ENCODE measurements around the gene ZRANB2.

Gene ZRANB2, protein sequence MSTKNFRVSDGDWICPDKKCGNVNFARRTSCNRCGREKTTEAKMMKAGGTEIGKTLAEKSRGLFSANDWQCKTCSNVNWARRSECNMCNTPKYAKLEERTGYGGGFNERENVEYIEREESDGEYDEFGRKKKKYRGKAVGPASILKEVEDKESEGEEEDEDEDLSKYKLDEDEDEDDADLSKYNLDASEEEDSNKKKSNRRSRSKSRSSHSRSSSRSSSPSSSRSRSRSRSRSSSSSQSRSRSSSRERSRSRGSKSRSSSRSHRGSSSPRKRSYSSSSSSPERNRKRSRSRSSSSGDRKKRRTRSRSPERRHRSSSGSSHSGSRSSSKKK

DNA sequence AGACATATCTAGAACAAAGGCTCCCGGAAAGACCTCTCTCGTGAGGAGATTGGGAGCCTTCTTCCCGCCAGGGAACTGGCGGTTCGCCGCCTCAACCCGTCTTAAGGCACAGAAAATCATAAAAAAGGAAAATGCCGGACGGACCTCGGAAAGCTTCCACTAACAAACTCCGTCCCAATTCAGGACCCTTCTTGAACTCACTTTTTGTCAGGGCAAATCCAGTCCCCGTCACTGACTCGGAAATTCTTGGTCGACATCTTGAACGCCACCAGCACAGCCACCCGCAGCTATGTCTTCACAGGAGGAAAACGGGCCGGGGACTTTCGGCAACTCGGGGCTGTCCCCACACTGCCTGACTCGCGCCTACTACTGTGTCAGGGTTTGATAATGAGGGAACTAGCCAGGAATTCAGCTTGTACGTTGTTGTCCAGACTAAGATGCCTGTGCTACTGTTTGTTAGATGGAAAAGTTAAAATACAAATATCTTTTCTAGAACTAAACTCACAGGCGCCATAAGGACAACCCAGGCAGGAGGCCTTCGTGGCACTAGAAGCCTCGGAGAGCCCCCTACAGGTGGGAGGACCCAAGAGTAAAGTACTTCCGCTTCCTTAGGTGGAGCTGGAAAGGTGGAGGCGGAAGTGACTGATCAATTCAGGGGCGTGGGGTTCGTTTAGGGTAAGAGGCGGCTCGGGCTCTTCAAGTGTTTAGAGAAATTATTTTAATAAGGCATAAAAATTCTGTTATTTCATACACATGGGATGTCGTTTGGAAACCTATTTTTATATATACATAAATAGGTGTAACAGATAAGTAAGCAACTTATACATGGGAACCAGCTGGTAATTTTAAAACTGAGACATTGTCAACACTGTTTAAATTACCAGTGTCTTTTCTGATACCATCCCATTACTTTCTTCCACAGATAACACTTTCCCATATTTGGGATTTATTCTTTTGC lies at the start of gene ZRANB2:
Gene ZRANB2 (minus strand): TSS at position 297 of the 958 bp plus-strand sequence. CDS start 40 bp downstream, at position 257.
- peak; percentile 89 to 90 for DNase-seq

DNA sequence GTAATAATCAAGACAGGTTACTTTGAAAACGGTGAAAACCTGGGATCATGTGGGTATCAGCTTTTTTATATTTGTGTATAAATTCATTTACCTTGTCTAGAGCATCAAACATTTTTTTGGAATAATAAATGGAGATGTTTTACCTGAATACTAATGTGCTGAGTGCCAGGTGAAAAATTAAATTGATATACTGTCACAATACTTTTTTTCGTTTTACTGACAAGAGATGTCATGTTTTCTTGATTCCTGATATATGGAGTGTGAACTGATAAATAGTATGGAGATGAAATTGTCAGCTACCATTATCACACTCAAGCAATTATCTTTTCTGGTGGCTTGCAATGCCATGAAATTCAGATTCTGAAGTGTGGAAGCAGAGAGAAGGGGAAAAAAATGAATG lies 47.2 kb upstream of the ZRANB2 start:
- DNase-seq = no peak

DNA sequence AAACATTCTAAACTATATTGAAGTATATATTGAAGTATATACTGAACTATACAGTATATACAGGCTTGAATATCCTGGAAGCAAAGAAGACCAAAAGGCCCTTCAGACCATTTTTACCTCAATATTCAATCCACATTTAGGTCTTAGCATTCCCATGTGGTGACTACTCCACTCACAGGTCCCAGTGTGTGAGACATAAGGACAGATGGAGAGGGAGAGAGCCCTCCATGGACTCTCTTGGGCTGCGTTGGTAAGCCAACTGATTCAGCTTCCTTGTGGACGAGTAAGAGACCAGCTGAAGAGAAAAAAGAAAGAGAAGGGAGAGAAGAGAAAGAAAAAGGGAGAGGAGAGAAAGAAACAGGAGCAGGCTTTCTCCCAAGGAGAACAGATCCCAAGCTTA lies 37.3 kb upstream of the ZRANB2 start:
- no peak for DNase-seq

DNA sequence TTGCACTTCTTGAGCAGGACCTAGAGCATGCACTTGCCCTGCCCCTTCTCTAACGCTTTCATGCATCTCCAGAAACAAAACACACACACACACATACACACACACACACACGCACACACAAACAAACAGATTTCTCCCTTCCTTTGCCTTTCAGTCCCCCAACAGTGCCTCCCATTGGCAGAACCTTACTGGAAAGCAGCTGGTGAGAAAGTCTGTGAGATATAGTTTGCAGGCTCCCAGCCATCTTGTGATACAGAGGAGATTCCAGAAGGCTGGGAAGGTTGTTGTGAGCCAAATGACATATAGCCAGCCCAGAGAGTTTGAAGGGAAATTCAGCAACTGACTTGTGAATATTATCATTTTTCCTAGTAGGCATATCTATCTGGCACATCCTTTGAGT lies 35.9 kb upstream of the ZRANB2 start:
- no peak for DNase-seq

DNA sequence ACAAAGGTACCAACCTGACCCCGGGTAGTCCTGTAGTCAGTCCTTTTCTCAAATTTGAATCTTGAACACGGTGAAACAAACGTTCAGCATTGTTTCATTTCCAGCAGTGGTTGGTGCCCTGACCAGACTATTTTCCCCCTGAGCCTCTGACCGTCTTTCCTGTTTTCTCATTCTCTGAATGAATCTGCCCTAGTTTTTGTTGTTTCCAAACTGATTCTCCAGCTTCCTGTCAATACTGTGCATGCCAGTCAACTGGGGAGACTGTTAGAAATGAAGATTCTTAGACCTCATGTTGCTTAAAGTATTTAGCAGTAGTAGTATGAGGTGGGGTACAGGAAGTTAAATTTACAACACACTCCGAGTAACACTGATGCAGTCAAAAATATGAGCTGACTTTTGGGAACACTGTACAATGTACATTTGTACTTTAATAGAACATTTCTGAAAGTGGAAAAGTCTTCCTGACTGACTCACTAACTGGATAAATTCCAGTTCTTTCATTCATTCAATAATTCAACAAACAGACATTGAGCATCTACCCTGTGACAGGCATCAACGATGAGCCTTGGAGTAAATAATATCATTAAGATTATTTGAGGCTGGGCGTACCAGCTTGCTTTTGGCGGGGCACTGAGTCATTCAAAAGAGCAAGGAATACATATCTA lies 26.0 kb upstream of the ZRANB2 start:
- DNase-seq = no peak

DNA sequence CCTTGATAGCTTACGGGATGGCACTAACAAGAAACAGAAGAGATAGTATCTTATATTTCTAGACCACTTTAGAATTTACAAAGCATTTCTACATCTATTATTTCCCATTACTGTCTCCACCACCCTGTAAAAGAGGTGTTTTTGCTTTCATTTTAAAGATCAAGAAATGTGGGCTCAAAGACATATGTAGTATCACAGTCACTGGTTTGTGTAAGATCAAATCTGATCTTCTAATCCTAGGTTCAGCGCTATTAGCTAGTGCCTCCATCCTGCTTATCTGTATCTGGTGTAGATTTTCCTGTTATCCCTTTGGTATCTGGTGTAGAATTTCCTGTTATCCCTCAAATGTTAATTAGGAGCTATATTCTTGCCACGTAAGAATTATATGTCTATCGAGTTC lies 23.6 kb upstream of the ZRANB2 start:
- no peak for DNase-seq

DNA sequence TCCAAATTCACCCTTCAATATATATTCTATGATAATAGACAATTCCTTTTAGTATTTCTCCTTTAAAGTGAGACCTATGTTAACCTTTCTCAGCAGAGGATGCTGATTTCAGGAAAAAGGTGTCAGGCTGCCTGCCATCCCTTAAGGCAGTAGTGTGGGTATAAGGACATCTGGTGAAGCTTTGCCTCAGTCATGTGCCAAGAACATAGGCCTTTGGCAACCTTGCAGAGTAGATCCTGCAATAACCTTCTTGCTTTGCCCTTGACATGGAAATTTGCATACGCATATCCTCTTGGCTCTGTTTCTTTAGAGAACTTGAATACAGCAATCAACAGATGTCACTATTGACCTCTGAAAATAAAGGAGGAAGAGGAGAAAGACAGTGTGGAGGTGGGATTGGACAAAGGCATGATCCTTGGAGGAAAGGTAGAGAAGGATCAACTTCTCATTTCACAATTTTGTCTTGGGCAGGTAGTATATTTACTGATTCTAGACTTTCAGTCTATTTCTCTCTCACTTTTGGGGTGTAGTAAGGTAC lies 21.1 kb upstream of the ZRANB2 start:
- DNase-seq = no peak

DNA sequence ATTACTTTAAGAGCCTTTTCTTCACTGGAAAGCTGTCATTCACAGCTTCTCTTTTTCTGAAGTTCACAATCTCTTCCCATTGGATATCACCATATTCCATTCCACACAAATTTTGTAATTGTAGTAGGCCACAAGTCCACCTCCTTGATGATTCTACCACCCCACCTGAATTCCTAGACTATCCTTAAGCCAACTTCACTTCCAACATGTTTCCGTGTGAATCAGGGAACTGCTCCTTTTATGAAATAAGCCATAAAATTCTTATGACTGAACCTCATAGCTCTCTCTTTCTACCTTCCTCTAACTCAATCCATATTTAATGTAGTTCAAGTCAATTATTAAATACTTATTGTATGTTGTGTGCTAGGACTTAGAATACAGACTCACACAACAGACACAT lies 16.6 kb upstream of the ZRANB2 start:
- no peak for DNase-seq

DNA sequence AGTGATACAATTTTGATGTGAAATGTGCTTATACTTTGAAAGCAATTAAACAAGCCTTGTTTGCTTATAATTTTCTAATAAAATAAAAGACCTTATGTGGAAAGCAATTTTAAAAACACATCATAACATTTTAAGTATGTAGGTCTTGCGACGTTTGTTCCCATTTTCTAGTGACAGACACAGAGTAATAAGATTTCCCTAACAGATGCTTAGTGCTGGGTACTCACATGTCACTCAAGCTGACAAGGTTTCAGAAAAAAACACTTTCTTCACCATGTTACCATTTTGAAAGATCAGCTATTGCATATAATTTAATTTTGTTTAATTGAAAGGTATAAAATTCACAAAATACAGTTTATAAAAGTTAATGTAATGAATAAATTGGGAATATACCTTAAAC lies 14.1 kb upstream of the ZRANB2 start:
- no peak for DNase-seq

DNA sequence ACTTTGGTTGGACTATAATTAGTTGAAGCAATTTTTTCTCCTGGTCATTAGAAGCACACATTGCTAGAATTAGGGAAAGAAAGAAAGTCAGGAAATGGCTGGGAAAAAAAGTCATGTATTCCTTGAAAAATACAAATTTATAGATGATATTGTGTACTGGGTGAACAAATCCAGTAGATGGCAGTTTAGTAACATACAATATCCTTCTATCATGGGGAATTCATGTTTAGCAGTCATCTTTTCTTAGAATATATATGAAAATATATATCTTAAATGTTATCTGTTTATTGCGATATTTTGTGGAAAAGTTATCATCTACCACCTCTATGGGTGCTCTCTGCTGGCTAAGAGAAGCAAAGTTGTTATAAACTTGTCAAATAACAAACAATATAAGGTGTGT lies 13.1 kb upstream of the ZRANB2 start:
- DNase-seq = no peak

DNA sequence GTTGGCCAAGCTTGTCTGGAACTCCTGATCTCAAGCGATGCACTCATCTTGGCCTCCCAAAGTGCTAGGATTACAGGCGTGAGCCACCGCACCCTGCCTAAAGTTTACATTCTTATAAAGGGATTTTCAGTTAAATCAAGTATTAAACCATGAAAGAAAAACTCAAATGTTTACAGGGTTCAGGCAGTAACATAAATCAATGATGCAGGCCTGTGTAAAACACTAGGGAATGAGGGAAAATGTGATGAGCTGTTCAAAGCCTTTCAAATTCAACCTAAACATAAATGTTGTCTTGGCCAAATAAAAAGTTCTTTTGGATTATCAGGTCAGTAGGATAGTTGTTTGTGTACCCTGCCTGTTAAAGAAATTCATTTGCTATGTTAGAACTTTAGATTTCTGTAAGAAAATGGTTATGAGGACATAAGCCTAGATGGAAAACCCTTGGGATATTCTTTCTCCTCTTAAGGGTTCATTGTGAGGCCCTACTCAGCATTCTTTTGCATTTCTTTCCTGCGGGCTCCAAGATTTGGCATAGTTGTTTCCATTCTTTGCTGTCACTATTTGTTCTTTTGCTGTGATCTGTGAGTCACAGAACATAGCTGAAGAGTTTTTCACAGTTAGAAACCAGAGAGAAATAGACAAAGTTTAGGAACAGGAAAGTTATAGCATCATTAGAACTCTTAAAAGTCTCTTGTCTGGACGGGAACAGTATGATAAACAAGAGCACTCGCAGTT lies 8.9 kb upstream of the ZRANB2 start:
- DNase-seq = no peak

DNA sequence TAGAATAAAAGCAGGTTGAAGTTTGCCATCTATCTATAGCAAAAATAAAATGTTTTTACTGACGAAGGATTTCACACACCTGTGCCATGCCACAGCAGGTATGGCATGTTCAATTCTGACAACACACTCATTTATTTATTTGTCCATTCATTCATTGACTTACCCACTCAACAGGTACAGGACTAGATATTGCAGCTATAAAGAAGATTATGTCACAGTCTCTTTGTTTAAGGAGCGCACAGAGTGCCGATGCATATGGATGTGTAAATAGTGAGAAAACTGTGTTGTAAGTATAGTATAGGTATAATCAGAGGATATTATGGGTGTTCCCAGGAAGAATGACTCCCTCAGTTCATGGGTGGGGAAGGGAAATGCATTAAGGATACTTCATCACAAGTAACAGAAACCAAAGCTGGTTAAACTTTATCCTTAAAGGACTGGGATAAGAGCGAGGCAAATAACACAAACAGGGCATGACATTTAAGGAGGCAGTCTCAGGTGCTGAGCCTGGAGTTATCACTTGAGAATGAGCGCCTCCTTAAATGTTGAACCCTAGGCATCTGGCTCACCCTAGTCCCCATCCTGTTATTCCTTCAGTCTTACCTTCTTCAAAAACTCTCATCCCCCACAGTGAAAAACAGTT lies 7.9 kb upstream of the ZRANB2 start:
- DNase-seq = no peak

DNA sequence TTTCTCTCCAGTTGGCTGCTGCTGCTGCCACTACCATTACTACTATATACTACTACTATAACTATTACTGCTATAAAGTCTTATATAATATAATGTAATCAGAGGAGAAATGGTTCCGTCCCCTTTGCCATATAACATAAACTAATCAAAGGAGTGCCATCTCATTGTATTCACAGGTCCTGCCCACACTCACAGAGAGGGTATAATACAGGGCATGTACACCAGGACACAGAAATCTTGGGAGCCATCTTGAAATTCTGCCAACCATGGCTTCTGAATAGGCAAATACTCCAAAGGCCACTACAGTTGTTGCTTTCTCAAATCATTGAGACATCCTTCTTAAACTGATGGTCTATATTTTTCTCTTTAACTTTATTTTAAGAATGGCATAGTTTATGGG lies 6.9 kb upstream of the ZRANB2 start:
- no peak for DNase-seq

DNA sequence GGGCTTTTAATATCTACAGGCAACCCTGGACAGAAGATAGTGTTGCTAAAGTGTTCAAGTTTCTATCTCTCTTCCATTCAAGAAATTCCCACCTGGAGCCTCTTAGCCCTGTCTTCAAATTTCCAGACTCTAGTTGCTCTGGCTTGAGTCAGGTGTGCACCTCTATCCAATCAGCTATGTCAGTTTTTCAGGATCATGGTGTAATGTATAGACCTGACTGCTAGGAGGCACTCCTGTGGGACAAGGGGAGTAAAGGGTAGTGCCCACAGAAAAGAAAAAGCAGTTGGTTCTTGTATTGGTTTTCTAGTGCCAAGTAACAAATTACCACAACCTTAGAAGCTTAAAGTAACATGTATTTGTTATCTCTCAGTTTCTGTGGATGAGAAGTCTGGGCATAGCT lies 6.2 kb upstream of the ZRANB2 start:
- no peak for DNase-seq

DNA sequence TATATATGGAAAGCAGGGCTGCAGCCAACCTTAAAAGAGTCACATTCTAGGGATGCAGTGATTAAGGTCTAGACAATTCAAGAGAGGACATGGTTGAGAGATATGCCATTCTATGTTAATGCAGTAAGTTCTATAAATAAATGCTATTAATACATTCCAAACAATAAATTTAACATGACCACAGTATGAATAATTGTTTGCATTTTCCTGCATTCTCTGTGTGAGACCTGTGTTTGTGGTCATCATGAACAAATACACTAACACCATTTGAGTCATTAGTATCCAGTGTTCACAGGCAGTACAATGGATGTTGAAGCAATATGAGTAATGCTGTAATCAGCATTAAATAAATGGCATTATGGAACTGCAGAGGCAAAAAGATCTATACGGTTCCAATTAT lies 5.5 kb upstream of the ZRANB2 start:
- DNase-seq = no peak

DNA sequence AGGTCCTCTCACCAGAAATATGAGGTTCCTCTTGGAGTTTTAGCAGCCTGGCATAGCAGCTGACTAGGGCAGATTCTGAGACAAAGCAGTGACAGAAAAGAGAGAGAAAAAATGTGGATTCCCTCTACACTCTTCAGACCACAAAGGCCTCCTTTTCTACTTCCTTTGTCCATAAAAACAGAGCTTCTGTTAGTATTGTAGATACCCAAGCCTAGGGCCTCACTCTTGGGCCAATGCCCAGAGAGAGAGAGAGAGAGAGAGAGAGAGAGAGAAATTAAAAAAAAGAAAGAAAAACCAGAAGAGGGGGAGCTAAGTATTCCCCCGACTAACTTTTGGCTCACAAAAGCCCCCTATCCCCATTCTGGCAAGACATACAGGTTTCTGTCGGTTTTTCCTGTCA lies 2.4 kb upstream of the ZRANB2 start:
- no peak for DNase-seq

DNA sequence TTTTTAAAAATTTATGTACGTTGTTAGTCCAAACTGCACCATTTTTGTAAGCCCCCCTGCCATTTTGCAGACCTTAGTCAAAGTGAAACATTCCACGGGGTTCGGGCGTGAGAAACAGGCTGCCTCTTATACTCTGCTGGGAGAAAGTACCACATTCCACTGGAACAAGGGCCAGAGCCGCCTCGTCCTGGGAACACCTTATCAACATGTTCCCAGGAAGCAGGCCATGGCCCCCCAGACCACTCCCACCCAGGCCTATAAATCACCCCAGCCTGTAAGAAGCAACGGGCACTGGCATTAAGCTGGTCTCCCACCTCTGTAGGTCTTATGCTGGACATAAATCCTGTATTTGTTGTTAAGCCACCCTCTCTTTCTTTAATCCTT lies 854 bp upstream of the ZRANB2 start:
- no peak for DNase-seq

DNA sequence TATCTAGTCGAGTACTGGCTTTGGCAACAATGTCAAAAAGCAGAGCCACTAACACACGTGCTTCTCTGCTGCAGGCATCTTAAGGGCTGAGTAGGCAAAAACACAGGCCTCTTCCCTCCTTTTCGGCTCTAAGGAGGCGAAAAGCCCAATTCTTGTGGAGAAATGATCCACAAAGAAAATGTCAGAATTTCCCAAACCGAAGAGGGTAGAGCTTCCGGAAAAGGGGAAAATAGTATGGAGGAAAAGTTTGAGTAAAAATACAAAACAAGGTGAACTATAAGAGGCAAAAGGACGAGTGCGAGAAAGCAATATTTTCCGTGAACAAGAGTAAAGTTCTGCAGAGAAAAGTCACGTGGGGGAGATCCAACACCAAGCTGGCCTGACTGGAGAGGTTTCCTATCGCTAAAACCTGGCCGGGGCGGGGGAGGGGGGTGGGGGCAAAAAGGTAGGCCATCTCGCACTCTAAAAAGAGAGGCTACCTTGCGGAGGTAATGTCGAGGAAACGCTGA lies 551 bp downstream of the ZRANB2 start:
- DNase-seq = peak in 1 of 2 experiments; percentile 30

DNA sequence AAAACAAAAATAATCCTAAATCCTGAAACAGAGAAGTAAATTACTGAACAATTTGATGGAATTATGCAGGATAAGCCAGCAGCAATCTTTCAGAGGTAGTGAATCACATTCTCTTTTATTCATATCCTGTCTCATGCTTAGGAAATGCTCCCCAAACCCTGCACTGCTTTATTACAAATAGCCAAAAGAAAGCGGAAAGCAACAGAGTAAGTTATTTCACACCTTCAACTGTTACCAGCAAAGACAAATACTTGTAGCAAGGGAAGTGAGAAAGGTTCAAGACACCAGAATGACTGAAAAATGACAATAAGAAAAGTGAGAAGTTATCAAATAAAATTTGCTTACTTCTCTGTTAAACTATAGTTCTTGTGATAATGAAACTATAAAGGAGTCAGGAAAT lies 6.2 kb downstream of the ZRANB2 start:
- DNase-seq = no peak

DNA sequence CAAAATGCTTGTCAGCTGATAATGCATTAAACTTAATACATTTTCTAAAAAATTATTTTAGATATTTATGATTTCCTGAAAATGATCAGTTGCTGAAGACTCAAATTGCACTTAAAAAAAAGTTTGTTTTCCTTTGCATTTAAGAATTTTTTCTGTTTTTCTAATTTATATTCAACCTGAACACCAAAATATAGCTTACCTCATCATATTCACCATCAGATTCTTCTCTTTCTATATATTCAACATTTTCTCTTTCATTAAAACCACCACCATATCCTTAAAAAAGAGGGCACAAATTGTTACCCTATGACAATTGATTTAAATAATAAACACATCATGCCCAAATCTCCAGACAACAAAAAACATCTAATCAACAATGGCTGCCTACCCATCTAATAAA lies 8.6 kb downstream of the ZRANB2 start:
- DNase-seq = no peak

DNA sequence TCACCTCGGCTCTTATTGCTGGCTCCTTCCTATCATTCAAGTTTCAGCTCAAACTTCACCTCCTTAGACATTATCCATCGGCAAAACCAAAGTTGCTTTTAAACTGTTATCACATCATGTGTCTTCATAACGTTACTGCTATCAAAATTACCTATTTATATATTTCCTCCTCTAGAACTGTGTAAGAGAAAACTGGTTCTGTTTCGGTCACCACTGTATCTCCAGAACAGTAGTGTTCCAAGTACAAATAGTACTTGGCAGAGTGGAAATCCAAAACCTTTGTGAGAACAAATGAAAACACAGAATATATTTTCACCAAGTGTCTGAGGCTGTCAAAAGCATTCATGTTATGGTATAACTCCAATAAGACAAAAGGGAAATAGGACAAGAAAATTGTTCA lies 9.1 kb downstream of the ZRANB2 start:
- DNase-seq = no peak
